ENCODE measurements around the gene MRPL22. TPM values are rescaled to one million over a fixed set of nuclear protein-coding genes. Genes with fewer than 3 reads are reported as not detected.
"Not testable (repeated sequence)": the region's sequence is repeated elsewhere in the genome, so short reads cannot be mapped to it uniquely, and the experiment has no call there.

The MRPL22 gene
- 10.4 TPM for total RNA-seq (ENCODE audit: insufficient read depth, low replicate concordance)

DNA sequence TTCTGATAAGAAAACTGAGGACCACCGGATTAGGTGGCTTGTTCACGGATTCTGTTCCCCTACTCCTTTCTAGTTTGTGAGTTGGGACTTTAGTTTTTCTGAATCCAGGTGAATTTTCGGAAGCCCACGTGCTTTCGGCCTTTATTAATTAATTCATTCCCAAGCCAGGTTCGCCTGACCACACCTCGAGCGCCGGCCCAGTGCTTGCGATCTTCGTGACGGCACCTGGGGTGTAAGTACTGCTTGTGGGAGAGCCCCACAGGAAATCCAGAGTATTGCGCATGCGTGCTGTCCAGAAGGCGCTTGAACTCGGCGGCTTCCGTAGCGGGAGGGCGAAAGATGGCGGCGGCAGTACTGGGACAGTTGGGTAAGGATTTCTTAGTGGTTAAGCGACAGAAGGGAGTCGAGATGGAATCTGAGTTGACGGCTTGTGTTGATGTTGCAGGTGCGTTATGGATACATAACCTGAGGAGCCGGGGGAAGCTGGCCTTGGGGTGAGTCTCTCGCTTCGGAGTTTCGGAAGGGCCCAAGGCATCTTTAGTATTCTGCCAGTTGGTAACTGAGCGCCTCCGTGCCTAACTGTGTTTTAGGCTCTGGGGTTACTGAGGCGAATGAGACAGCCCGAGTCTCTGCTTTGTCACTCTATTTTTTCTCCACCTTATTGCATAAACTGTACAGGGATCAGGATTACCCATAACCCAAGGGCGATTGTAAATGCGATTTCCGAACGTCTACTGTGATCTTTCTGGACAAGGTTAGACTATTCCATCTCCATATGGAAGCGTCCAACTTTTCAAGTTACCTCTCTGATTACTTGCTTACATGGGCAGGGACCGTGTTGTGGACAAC lies at the start of gene MRPL22:
Gene MRPL22 (plus strand): TSS at position 302 of the 849 bp plus-strand sequence. CDS start 38 bp downstream, at position 340.
- DNase-seq (ENCODE audit: low spot score): peak; percentile 96

GRCh38 chr5:154892369-154892771 lies 48.5 kb upstream of the MRPL22 start:
- DNase-seq (ENCODE audit: low spot score): no peak

DNA sequence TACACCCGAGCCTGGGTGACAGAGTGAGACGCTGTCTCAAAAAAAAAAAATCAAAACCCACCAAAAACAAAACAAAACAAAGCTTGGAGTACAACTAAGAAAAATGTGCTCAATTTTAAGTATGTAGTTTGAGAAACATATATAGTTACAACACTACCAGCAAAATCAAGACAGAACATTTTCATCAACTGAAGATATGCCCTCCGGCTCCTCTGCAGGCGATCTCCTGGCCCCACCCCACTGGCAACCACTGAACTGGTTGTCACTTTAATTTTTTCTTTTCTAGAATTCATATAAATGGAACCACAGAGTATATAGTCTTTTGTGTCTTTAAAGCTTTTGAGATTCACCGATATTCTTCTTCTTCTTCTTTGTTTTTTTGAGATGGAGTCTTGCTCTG lies 47.5 kb upstream of the MRPL22 start:
- DNase-seq (ENCODE audit: low spot score): no peak

DNA sequence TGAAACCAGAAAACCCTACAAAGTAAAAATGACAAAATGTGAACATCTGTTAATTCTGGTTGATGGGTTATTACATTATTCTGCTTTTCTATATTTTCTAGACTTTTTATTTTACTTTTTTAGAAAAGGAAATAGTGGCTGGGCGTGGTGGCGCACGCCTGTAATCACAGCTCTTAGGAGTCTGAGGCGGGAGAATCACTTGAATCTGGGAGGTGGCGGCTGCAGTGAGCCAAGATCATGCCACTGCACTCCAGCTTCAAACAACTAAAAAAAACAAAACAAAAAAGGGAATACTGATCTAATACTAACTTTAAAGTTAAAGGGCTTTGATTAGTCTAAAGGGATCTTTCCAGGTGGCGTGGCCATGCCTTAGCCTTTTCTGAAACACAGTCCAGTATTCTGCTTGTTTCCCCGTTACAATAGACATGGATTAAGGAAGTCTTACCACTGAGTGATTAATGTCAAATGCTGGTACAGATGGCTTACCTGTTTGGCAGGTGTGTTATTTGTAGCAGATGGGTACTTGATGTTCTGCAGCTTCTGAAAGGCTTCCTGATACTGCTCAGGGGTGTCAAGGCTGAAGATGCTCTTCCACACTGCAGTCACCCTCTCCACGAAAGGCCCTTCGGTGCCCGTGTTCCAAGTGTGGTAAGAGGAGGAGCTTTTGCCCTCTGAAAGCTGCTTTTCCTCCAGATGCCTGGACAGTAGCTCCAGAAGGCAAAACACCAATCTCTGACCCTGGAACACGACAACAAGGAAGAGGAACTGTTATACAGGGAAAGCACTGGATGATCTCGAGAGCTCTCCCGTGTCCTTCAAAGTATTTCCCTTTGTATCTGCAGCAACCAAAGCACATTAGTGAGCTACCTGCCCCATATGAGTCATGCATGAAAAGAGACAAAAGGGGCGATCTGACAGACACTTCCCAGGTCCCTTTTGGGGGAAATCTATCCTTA lies 45.0 kb upstream of the MRPL22 start:
- DNase-seq (ENCODE audit: low spot score): no peak

DNA sequence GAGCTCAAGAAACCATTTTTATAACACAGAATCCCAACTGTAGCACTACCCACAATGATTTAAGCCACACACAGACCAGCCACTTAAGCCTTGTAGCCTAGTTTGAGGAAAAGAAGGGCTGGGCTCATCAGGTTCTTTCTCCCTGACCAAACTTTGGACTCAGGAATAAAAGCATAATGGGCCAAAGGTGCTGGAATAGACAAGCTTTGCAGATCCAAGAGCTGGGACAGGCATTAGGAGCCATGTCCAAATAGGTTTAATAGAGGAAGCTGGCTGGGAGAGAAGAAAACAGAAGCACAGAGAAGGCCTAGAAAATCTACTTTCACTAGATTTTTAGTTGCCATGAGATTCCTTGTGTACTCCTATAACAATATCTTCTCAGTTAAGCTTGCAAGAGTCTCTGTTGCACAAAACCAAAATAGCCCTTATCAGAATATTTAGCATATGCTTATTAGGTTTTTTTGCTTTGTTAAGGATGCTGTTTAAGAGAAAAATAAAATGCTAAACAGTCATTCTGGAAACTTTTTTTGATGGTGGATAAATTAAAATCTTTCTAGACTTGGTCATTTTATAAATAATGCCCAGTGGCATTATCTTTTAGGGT lies 44.2 kb upstream of the MRPL22 start:
- no peak for DNase-seq (ENCODE audit: low spot score)

DNA sequence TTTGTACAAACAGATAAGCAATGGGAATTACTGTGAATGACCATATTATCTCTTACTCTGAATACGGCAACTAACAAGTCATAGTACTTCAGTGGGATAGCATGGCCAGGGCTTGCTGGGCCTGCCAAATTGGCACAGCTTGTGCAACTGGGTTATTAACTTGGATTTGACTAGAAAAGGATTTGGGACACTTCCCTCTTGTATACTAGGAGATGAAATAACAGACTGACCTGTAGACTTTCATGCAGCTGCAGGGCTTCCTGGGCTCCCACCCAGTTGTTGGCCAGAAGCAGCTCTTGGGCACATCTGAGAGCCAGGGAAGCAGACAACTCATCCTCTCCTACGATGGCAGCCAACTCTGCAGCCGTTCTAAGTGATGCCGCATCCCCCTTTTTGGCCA lies 42.7 kb upstream of the MRPL22 start:
- no peak for DNase-seq (ENCODE audit: low spot score)

DNA sequence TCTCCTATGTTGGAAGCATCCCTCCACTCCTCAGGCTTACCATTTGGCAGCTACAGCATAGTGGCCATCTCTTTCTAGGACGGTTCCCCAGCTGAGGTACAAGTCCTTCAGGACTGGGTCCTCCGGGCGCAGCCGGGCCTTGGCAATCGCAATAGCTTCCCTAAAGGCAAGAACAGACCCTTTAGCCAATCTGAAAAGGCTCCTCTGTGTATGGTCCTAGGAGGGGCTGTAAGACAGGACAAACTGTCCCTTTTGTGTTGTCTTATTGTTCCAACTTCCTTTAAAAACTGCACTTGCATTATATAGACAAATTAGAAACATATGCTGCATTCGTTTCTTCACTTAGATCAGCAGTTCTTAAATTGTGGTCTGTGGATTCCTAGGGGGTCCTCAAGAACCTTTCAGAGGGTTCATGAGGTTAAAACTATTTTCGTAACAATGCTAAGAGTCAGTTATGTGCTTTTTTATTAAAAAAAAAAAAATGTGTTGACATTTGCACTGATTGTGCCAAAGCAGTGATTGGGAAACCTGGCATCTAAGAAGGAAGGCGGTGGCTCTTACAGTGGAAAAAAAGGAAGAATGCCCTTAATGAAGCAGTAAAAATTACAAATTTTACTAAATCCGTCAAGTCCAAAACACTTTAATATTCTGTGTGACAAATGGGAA lies 41.6 kb upstream of the MRPL22 start:
- no peak for DNase-seq (ENCODE audit: low spot score)

GRCh38 chr5:154900066-154900465 lies 40.8 kb upstream of the MRPL22 start:
- no peak for DNase-seq (ENCODE audit: low spot score)

DNA sequence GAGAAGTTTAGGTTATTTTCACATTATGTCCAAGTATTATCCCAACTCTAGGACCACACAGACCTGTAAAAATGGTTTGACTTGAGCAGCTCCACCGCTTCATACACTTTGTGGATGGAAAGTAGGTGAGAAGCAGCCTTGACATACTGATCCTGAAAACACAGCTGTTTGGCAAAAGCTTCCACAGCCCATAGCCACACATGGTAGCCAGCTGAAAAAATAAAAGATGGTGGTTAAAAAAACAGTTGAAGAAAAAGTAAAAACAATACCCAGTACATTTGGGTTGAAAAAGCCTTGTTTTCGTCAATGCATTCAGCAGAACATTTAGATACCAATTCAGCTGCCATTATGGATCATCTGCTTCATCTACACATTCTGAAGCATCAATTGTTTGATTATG lies 39.6 kb upstream of the MRPL22 start:
- DNase-seq (ENCODE audit: low spot score): no peak

DNA sequence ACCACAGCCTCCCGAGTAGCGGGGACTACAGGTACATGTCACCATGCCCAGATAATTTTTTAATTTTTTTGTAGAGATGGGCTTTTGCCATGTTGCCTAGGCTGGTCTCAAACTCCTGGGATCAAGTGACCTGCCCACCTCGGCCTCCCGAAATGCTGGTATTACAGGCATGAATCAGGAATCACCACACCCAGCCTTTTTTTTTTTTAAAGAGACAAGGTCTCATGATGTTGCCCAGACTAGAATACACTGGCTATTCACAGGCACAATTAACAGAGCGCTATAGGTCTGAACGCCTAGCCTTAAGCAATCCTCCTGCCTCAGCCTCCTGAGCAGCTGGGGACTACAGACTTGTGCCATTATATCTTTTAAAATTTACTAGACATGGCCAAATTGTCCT lies 39.0 kb upstream of the MRPL22 start:
- no peak for DNase-seq (ENCODE audit: low spot score)

GRCh38 chr5:154905601-154906000 lies 35.3 kb upstream of the MRPL22 start:
- not testable (repeated sequence) for DNase-seq (ENCODE audit: low spot score)

DNA sequence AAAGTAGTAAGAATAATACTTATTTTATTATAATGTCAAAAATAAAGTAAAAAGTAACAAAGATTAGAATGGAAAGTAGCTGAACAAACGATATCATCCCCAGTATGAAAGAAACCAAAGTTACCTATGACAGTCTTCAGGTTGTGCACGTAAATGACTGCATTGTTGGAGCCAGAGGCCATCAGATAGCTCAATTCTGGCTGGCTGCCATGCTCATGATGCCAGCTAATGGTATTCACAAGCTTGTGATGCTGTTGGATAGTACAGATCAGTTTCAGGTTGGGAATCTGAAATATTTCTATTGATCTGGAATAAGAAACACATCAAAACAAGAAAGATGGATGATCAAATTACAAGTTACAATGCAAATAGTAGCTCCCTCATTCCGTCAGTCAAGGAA lies 24.0 kb upstream of the MRPL22 start:
- DNase-seq (ENCODE audit: low spot score): no peak

GRCh38 chr5:154917757-154918156 lies 23.1 kb upstream of the MRPL22 start:
- DNase-seq (ENCODE audit: low spot score): no peak

DNA sequence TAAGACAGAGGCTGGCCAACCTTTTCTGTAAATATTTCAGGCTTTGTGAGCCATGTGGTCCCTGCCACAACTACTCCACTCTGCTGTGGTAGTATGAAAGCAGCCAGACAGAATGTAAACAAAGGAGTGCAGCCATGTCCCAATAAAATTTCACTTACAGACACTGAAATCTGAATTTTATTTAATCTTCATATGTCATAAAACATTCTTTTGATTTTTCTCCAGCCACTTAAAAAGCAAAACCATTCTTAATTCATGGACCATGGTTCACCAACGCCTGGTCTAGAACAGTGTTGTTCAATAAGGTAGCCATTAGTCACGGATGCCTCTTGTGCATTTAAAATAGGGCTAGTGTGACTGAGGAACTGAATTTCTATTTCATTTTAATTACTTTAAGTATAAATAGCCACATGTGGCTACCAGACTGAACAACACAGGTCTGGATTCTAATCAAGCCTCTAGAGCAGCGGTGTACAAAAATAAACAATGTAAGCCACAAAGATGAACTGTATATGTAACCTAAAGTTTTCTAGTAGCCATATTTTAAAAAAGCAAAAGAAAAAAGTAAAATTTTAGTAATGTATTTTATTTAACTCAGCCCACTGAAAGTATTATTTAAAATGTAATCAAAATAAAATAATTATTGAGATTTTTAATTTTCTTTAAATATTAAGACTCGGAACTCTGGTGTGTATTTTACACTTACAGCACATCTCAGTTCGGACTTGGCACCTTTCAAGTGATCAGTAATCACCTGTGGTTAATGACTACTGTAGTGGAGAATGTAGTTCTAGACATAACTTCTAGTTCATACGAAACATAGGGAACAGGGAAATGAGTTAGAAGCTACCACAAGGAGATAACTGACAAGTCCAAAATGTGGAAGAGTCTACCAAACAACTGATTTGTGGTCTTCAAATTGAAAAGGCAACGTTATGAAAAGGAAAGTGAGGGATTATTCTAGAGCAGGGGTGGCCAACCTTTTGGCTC lies 17.1 kb upstream of the MRPL22 start:
- DNase-seq (ENCODE audit: low spot score): no peak

DNA sequence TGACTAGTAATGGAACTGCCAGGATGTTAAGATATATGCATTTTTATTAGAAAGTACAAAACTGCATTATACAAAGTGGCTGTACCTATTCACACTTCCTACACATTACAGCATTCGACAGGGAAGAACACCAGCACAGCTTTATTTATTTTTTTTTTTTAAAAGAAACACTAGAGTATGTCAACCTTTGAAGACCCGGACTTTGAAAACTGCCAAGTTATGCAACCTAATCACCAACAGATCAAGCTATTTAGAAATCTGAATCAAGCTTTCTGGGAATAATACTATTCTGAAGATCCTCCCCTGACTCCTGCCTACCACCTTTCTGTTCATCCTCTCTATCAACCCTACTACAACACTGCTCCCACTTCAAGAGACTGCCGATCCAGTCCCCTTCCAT lies 7.3 kb upstream of the MRPL22 start:
- no peak for DNase-seq (ENCODE audit: low spot score)

- DNase-seq (ENCODE audit: low spot score): no peak
Observed at GRCh38 chr5:154934881-154935280, 6.0 kb upstream of the MRPL22 start.

- no peak for DNase-seq (ENCODE audit: low spot score)
Observed at GRCh38 chr5:154937186-154937717, 3.6 kb upstream of the MRPL22 start.

GRCh38 chr5:154937718-154938466 lies 3.0 kb upstream of the MRPL22 start, which contains the start of gene GEMIN5:
GEMIN5 (minus strand) TSS chr5:154938211; CDS start chr5:154938133, 78 bp downstream.
- DNase-seq (ENCODE audit: low spot score): peak; percentile 88

GRCh38 chr5:154939387-154939786 lies 1.5 kb upstream of the MRPL22 start:
- DNase-seq (ENCODE audit: low spot score): not testable (repeated sequence)
